Gastroesophageal sphincter (tissue), 4 donors: ENCODE results near the gene WDFY3. TPM values are rescaled to one million over a fixed set of nuclear protein-coding genes. Genes with fewer than 3 reads are reported as not detected.

Experiments used
- ATAC-seq: fragments of 150-250 bp; one replicate; pipeline ENCODE4 v1.9.1; 2016; ENCODE audit warnings: mild to moderate bottlenecking, moderate library complexity
- H3K27ac ChIP-seq, 4 donors: fragments of 200-600 bp; sonication (generic) in 3 of 4; 1 replicate in 3 of 4; 2 replicates in 1 of 4; pipeline ENCODE4 v1.5.1; 2016 to 2019
- H3K27me3 ChIP-seq: fragments of 200-600 bp; sonication (generic); one replicate; pipeline ENCODE4 v1.5.1; 2019
- H3K36me3 ChIP-seq, 2 donors: fragments of 200-600 bp; sonication (generic); one replicate each; pipeline ENCODE4 v1.5.1; 2019; ENCODE audit warnings: control low read depth in 1 of 2
- H3K4me1 ChIP-seq, 3 donors: fragments of 200-600 bp; sonication (generic); 1 replicate in 2 of 3; 2 replicates in 1 of 3; pipeline ENCODE4 v1.5.1; 2016 to 2019; ENCODE audit warnings: control low read depth in 2 of 3
- H3K4me3 ChIP-seq, 2 donors: fragments of 200-600 bp; sonication (generic); one replicate each; pipeline ENCODE4 v1.5.1; 2019; ENCODE audit warnings: mild to moderate bottlenecking in 1 of 2, moderate library complexity in 1 of 2
- H3K9me3 ChIP-seq, 3 donors: fragments of 200-600 bp; sonication (generic); one replicate each; pipeline ENCODE4 v1.5.1; 2017 to 2019; ENCODE audit warnings: control low read depth in 2 of 3
- CTCF ChIP-seq, 4 experiments: fragments of 200-600 bp in 2 of 4; fragments of 450-650 bp in 2 of 4; sonication (generic) in 1 of 4; IDR thresholded peaks; one replicate each; pipeline ENCODE4 v1.5.1; 2017 to 2019; ENCODE audit warnings: antibody characterized with exemption in 4 of 4, mild to moderate bottlenecking in 2 of 4, moderate library complexity in 2 of 4
- EP300 ChIP-seq: sonication (generic); formaldehyde crosslinking; IDR thresholded peaks from one replicate; pipeline ENCODE4 v1.6.1; 2017; ENCODE audit warnings: antibody characterized with exemption, mild to moderate bottlenecking
- POLR2A ChIP-seq, 2 donors: fragments of 450-650 bp; IDR thresholded peaks; one replicate each; pipeline ENCODE4 v1.6.1; 2017; ENCODE audit warnings: antibody characterized with exemption in 2 of 2, mild to moderate bottlenecking in 2 of 2, moderate library complexity in 1 of 2
- POLR2AphosphoS5 ChIP-seq: sonication (generic); formaldehyde crosslinking; IDR thresholded peaks from one replicate; pipeline ENCODE4 v1.6.1; 2017; ENCODE audit warnings: antibody characterized with exemption
- WGBS, 2 donors: methylation state at CpG; one replicate each; pipeline ENCODE4 v1.1.5; 2018; ENCODE audit warnings: low coverage in 1 of 2; 5-methylcytosine and 5-hydroxymethylcytosine counted together
- total RNA-seq, 4 donors: library from RNA; depleted of rRNA; stranded (reverse); fragments of >200 nt; gene quantifications; one replicate each; pipeline ENCODE4 v1.1.0, GENCODE V29; 2016

Gene WDFY3
- total RNA-seq, 4 donors from 2014 or later, result 76.7 to 140 (median 90.1) TPM

DNA sequence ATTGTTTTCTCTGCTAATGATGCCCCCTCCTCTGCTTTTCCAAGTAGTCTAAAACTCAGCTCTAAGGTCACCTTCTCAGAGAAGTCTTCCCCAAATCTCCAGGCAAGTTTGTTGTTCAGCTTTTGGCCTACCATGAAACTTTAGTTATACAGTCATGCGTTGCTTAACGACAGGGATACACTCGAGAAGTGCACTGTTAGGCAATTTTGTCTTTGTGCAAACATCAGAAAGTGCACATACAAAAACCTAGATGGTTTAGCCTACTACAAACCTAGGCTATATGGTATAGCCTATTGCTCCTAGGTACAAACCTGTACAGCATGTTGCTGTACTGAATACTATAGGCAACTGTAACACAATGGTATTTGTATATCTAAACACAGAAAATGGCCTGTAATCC is 91.9 kb downstream of the WDFY3 start:
- TF ChIP-seq CTCF (IDR thresholded peaks at IDR 0.05) (no peak), POLR2A (IDR thresholded peaks at IDR 0.05) (no peak), EP300 (no peak), POLR2AphosphoS5 (no peak)
- Histone ChIP-seq H3K4me3 (no peak overlapping the region), H3K27me3 (no peaks in the 10 kb centered on the region), H3K27ac (no peak overlapping the region), H3K36me3 (peaks cover 0 to 6% of the 10 kb centered on the region in 2 donors), H3K9me3 (no peaks in the 10 kb centered on the region), H3K4me1 (no peaks in the 10 kb centered on the region)
- WGBS, 2 donors, result 89% methylated on average over 3 of the region's 3 CpGs; no CpG with 5 or more reads in 1 of the 2 donors
- no peak for ATAC-seq

DNA sequence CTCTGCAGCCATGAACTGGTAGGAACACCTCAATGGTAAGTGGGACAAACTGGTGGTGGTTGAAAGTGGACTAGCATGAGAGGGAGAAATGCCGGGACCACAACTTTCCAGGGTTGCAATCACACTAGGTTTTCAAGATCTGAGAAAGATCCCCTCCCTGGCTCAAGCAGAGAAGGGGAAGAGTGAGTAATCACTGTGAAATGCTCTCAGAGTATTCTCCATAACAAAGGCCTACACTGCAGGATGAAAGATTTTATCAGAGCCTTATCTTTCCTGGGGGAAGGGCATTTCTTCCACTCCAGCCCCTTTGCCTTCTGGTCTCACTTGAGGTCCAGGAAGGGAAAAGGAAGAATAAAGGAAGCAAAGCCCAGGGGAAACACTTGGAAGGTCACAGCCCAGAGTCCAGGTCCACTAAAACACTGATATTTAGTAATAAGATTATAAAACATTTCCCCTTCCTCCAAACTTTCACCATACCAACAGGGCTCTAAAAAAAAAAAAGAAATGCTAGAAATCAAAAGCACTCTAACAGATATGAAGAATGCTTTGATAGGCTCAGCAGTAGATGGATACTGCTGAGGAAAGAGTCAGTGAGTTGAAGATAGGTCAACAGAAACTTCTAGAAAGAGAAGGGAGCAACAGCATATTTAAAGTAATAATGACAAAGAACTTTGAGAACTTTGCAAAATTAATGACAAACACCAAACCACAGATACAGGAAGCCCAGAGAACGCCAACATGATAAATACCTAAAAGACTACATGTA is 95.9 kb downstream of the WDFY3 start:
- ATAC-seq, result no peak
- Histone ChIP-seq H3K27ac (no peak overlapping the region), H3K4me1 (peaks cover 0 to 5% (median 0%) of the 10 kb centered on the region in 3 donors), H3K27me3 (no peaks in the 10 kb centered on the region), H3K4me3 (no peak overlapping the region), H3K36me3 (peaks cover 0 to 6% of the 10 kb centered on the region in 2 donors), H3K9me3 (no peaks in the 10 kb centered on the region)
- no peak for TF ChIP-seq POLR2A (IDR thresholded peaks at IDR 0.05)
- TF ChIP-seq EP300, result no peak
- TF ChIP-seq CTCF (IDR thresholded peaks at IDR 0.05), result no peak
- TF ChIP-seq POLR2AphosphoS5, result no peak
- WGBS, 2 donors, result 88 to 100% methylated on average over 2 of the region's 2 CpGs

DNA sequence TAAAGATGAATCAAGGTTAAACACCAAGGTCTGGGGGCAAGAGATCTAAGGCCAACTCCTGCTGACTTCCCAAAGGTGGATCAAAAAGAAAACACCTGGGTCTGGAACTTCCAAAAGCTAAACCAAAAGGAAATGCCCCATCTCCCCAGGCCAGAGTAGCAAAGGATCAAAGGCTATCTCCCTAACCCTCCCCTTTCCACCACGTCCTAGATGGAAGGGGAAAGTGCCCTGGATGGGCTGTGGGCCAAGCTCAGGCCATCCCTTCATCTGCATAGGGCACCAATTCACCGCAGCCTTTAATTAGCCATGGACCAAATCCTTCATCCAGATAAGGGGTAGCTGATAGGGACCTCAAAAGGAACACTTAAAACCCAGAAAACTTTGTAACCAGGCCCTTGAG is 100.2 kb downstream of the WDFY3 start:
- ATAC-seq, result no peak
- H3K27ac ChIP-seq, result no peak overlapping the region
- no peaks in the 10 kb centered on the region for H3K36me3 ChIP-seq
- peaks cover 0 to 5% (median 0%) of the 10 kb centered on the region in 3 donors for H3K4me1 ChIP-seq
- WGBS, 2 donors, result 70 to 73% methylated on average over 1 to 2 of the region's 2 CpGs
- H3K4me3 ChIP-seq, result no peak overlapping the region
- no peaks in the 10 kb centered on the region for H3K27me3 ChIP-seq
- TF ChIP-seq CTCF (IDR thresholded peaks at IDR 0.05) (no peak), EP300 (no peak), POLR2A (IDR thresholded peaks at IDR 0.05) (no peak), POLR2AphosphoS5 (no peak)
- H3K9me3 ChIP-seq, result no peaks in the 10 kb centered on the region

GRCh38 chr4:84865600-84865999 is 100.9 kb downstream of the WDFY3 start:
- no peaks in the 10 kb centered on the region for H3K27me3 ChIP-seq
- 51 to 100% methylated on average over 1 to 2 of the region's 2 CpGs for WGBS, 2 donors
- no peak overlapping the region for H3K27ac ChIP-seq

More at GRCh38 chr4:84865600-84865999, 100.9 kb downstream of the WDFY3 start:
- ATAC-seq, result no peak
- Histone ChIP-seq H3K4me3 (no peak overlapping the region), H3K36me3 (no peaks in the 10 kb centered on the region), H3K9me3 (no peaks in the 10 kb centered on the region), H3K4me1 (peaks cover 0 to 5% (median 0%) of the 10 kb centered on the region in 3 donors)
- TF ChIP-seq POLR2A (IDR thresholded peaks at IDR 0.05) (no peak), POLR2AphosphoS5 (no peak), CTCF (IDR thresholded peaks at IDR 0.05) (no peak), EP300 (no peak)
